Measurements from ENCODE around the gene AKAP9. TPM values are rescaled to one million over a fixed set of nuclear protein-coding genes. Genes with fewer than 3 reads are reported as not detected.
"Not testable (repeated sequence)": the region's sequence is repeated elsewhere in the genome, so short reads cannot be mapped to it uniquely, and the experiment has no call there.

The AKAP9 gene
- total RNA-seq, 1 donor = 56.5 TPM

- Histone ChIP-seq H3K4me2 (ENCODE audit: insufficient read depth, low read length) (no peak overlapping the region), H3K27ac (ENCODE audit: low read depth, low read length) (no peak overlapping the region), H3K9me3 (ENCODE audit: low read depth, low read length) (no peaks in the 10 kb centered on the region), H3K36me3 (ENCODE audit: insufficient read depth, low read length) (peaks cover 16% of the 10 kb centered on the region), H3K79me2 (ENCODE audit: insufficient read depth, low read length) (no peaks in the 10 kb centered on the region), H3K4me3 (ENCODE audit: insufficient read depth, low read length) (no peak overlapping the region), H2AFZ (ENCODE audit: low read length) (no peak overlapping the region), H3K27me3 (ENCODE audit: insufficient read depth, low read length) (no peaks in the 10 kb centered on the region), H3K4me1 (ENCODE audit: insufficient read depth, low read length) (peaks cover 13% of the 10 kb centered on the region), H4K20me1 (ENCODE audit: insufficient read depth, low read length) (no peaks in the 10 kb centered on the region)
- DNase-seq (ENCODE audit: insufficient read length, low spot score, missing footprints) = no peak
- TF ChIP-seq, protein P1, sequence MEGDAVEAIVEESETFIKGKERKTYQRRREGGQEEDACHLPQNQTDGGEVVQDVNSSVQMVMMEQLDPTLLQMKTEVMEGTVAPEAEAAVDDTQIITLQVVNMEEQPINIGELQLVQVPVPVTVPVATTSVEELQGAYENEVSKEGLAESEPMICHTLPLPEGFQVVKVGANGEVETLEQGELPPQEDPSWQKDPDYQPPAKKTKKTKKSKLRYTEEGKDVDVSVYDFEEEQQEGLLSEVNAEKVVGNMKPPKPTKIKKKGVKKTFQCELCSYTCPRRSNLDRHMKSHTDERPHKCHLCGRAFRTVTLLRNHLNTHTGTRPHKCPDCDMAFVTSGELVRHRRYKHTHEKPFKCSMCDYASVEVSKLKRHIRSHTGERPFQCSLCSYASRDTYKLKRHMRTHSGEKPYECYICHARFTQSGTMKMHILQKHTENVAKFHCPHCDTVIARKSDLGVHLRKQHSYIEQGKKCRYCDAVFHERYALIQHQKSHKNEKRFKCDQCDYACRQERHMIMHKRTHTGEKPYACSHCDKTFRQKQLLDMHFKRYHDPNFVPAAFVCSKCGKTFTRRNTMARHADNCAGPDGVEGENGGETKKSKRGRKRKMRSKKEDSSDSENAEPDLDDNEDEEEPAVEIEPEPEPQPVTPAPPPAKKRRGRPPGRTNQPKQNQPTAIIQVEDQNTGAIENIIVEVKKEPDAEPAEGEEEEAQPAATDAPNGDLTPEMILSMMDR (IDR thresholded peaks at IDR 0.05; ENCODE audit: extremely low read depth, low read depth, low read length) = no peak
These were observed 80.0 kb downstream of the AKAP9 start for GRCh38 chr7:92020636-92021035.

GRCh38 chr7:92025260-92025659 lies 84.6 kb downstream of the AKAP9 start:
- no peaks in the 10 kb centered on the region for H3K79me2 ChIP-seq (ENCODE audit: insufficient read depth, low read length)
- no peak overlapping the region for H2AFZ ChIP-seq (ENCODE audit: low read length)
- H3K4me3 ChIP-seq (ENCODE audit: insufficient read depth, low read length) = no peak overlapping the region
- peaks cover 17% of the 10 kb centered on the region for H3K4me1 ChIP-seq (ENCODE audit: insufficient read depth, low read length)
- DNase-seq (ENCODE audit: insufficient read length, low spot score, missing footprints) = peak; percentile 89
- H3K36me3 ChIP-seq (ENCODE audit: insufficient read depth, low read length) = peaks cover 20% of the 10 kb centered on the region
- H3K27ac ChIP-seq (ENCODE audit: low read depth, low read length) = peak overlapping the region; percentile 63
- H3K9me3 ChIP-seq (ENCODE audit: low read depth, low read length) = no peaks in the 10 kb centered on the region
- H4K20me1 ChIP-seq (ENCODE audit: insufficient read depth, low read length) = no peaks in the 10 kb centered on the region
- no peaks in the 10 kb centered on the region for H3K27me3 ChIP-seq (ENCODE audit: insufficient read depth, low read length)
- TF ChIP-seq, protein P1 (IDR thresholded peaks at IDR 0.05; ENCODE audit: extremely low read depth, low read depth, low read length) = no peak
- peak overlapping the region; percentile 57 for H3K4me2 ChIP-seq (ENCODE audit: insufficient read depth, low read length)

DNA sequence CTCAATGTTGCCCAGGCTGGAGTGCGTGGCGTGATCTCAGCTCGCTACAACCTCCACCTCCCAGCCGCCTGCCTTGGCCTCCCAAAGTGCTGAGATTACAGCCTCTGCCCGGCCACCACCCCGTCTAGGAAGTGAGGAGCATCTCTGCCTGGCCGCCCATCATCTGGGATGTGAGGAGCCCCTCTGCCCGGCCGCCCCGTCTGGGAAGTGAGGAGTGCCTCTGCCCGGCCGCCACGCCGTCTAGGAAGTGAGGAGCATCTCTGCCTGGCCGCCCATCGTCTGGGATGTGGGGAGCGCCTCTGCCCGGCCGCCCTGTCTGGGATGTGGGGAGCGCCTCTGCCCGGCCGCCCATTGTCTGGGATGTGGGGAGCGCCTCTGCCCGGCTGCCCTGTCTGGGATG lies 86.0 kb downstream of the AKAP9 start:
- Histone ChIP-seq H3K4me1 (ENCODE audit: insufficient read depth, low read length) (peaks cover 17% of the 10 kb centered on the region), H3K36me3 (ENCODE audit: insufficient read depth, low read length) (peaks cover 18% of the 10 kb centered on the region)
- not testable (repeated sequence) for H3K4me3 ChIP-seq (ENCODE audit: insufficient read depth, low read length); H3K4me2 ChIP-seq (ENCODE audit: insufficient read depth, low read length); H2AFZ ChIP-seq (ENCODE audit: low read length); H3K27ac ChIP-seq (ENCODE audit: low read depth, low read length); DNase-seq (ENCODE audit: insufficient read length, low spot score, missing footprints); H3K9me3 ChIP-seq (ENCODE audit: low read depth, low read length); H3K27me3 ChIP-seq (ENCODE audit: insufficient read depth, low read length); H3K79me2 ChIP-seq (ENCODE audit: insufficient read depth, low read length); H4K20me1 ChIP-seq (ENCODE audit: insufficient read depth, low read length)

GRCh38 chr7:92027128-92027527 lies 86.5 kb downstream of the AKAP9 start:
- DNase-seq (ENCODE audit: insufficient read length, low spot score, missing footprints); H2AFZ ChIP-seq (ENCODE audit: low read length); H3K27me3 ChIP-seq (ENCODE audit: insufficient read depth, low read length); H3K9me3 ChIP-seq (ENCODE audit: low read depth, low read length); H4K20me1 ChIP-seq (ENCODE audit: insufficient read depth, low read length); H3K27ac ChIP-seq (ENCODE audit: low read depth, low read length); H3K79me2 ChIP-seq (ENCODE audit: insufficient read depth, low read length); H3K4me3 ChIP-seq (ENCODE audit: insufficient read depth, low read length); H3K4me2 ChIP-seq (ENCODE audit: insufficient read depth, low read length): not testable (repeated sequence)
- peaks cover 18% of the 10 kb centered on the region for H3K36me3 ChIP-seq (ENCODE audit: insufficient read depth, low read length)
- H3K4me1 ChIP-seq (ENCODE audit: insufficient read depth, low read length) = peaks cover 17% of the 10 kb centered on the region

DNA sequence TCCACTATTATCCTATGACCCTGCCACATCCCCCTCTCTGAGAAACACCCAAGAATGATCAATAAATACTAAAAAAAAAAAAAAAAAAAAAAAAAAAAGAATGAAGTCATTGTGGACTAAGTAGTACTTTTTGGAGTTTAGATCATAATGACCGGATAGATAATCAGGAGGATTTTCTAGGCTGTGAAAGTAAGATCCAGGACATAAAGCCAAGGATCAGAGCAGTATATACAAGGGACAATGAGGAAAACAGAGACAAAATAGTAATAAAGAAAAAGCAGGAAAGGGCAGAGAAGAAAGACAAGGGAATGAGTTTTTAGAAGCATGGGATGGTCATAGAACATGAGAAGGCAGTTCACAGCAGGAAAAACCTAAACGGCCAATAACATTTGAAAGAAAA lies 87.6 kb downstream of the AKAP9 start:
- Histone ChIP-seq H3K9me3 (ENCODE audit: low read depth, low read length) (no peaks in the 10 kb centered on the region), H3K4me1 (ENCODE audit: insufficient read depth, low read length) (peaks cover 17% of the 10 kb centered on the region), H2AFZ (ENCODE audit: low read length) (no peak overlapping the region), H3K4me3 (ENCODE audit: insufficient read depth, low read length) (no peak overlapping the region), H3K36me3 (ENCODE audit: insufficient read depth, low read length) (peaks cover 11% of the 10 kb centered on the region), H4K20me1 (ENCODE audit: insufficient read depth, low read length) (no peaks in the 10 kb centered on the region), H3K27me3 (ENCODE audit: insufficient read depth, low read length) (no peaks in the 10 kb centered on the region), H3K79me2 (ENCODE audit: insufficient read depth, low read length) (no peaks in the 10 kb centered on the region), H3K4me2 (ENCODE audit: insufficient read depth, low read length) (no peak overlapping the region), H3K27ac (ENCODE audit: low read depth, low read length) (no peak overlapping the region)
- TF ChIP-seq, protein P1 (IDR thresholded peaks at IDR 0.05; ENCODE audit: extremely low read depth, low read depth, low read length) = no peak
- no peak for DNase-seq (ENCODE audit: insufficient read length, low spot score, missing footprints)
